Stomach smooth muscle (tissue), 2 donors: Measurements from ENCODE around the gene MTFMT.
A peak's percentile ranks its signal among the peaks of the same experiment; 100 is the strongest.

Experiments used
- H3K27ac ChIP-seq: one replicate; pipeline ENCODE4 v1.7.0; 2013; ENCODE audit warnings: mild to moderate bottlenecking, low read length, inconsistent platforms
- H3K27me3 ChIP-seq, 2 donors: one replicate each; pipeline ENCODE4 v1.7.0; 2013; ENCODE audit warnings: low read length in 2 of 2; ENCODE audit not compliant: insufficient read depth in 2 of 2, control insufficient read depth in 1 of 2
- H3K36me3 ChIP-seq, 2 donors: one replicate each; pipeline ENCODE4 v1.7.0; 2013; ENCODE audit warnings: low read length in 2 of 2; ENCODE audit not compliant: control insufficient read depth in 2 of 2, insufficient read depth in 2 of 2
- H3K4me1 ChIP-seq: one replicate; pipeline ENCODE4 v1.7.0; 2013; ENCODE audit warnings: low read length; ENCODE audit not compliant: control insufficient read depth, insufficient read depth
- H3K4me3 ChIP-seq, 2 donors: one replicate each; pipeline ENCODE4 v1.7.0; 2013; ENCODE audit warnings: low read length in 2 of 2
- H3K9ac ChIP-seq, 2 donors: one replicate each; pipeline ENCODE4 v1.7.0; 2013; ENCODE audit warnings: low read length in 2 of 2, mild to moderate bottlenecking in 1 of 2
- H3K9me3 ChIP-seq, 2 donors: one replicate each; pipeline ENCODE4 v1.7.0; 2013; ENCODE audit warnings: low read length in 2 of 2; ENCODE audit not compliant: control insufficient read depth in 2 of 2
- donor health status: healthy.
- donor health status: Pancreatic carcinoma.

MTFMT gene

DNA sequence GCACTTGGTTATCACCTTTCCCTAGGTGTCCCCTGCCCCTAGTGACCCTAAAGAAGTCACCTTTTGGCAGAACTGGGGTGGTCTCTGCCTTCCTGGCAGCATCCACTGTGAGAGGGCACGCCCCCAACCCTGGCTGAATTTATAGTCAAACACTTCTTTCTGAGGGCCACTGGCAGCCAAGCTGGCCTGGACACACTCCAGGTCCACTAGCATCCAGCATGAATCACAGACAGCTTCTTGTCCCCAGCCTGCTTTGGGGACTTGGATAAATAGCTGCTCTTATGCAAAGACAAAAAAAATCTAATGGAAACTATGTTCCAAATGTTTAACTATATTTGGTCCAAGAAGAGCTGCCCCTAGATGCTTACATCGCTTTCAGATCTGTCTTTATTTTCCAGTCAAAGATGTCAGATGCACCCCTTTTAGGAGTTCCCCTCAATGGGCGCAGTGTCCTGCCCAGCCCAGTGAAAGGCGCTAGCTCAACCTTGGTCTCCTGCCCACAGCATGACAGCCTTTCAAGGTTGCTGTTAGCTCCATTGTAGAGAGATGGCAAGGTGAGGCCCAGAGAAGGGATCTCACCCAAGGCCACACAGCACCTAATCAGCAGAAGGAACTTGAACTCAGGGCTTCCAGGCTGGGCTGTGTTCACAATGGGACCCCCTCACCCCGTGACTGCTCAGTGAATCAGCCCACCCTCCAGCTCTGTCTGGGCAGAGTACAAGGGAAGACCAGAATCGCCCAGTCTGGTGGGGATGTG is 31.4 kb upstream of the MTFMT start:
- Histone ChIP-seq H3K9me3 (no peaks in the 10 kb centered on the region), H3K27me3 (no peaks in the 10 kb centered on the region), H3K9ac (no peak overlapping the region), H3K4me1 (peaks cover 18% of the 10 kb centered on the region), H3K36me3 (peaks cover 0 to 8% of the 10 kb centered on the region in 2 donors), H3K27ac (peak overlapping the region; percentile 31), H3K4me3 (no peak overlapping the region)

DNA sequence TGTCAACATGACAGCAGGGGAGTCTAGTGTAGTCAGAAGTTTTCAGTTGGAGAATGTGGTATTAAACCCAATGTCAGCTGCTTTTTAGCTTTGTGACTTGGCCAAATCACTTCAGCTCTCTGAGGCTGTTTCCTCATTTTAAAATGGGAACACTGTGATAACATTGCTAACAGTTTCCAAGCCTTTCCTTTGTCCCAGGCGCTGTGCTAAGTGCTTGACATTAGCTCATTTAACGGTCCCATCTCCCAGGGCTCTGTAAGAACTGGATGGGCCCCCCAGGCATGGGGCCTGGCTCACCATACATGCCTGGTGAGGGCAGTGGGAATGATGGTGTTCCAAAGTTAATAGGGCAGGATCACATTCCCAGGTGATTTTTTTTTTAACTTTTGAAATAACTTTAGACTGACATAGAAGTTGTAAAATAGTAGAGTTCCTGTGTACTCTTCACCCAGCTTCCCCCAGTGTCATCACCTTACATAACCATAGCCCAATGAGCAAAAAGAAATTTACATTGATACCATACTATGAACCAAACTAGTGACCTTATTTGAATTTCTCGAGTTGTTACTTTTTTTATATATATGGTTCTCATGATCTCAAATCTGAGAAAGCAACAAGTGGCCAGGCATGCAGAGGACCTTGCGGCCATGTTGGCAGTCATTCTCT is 30.6 kb upstream of the MTFMT start:
- Histone ChIP-seq H3K36me3 (peaks cover 0 to 10% of the 10 kb centered on the region in 2 donors), H3K4me1 (peaks cover 17% of the 10 kb centered on the region), H3K9me3 (no peaks in the 10 kb centered on the region), H3K9ac (no peak overlapping the region), H3K4me3 (no peak overlapping the region), H3K27ac (peak overlapping the region; percentile 31), H3K27me3 (no peaks in the 10 kb centered on the region)

DNA sequence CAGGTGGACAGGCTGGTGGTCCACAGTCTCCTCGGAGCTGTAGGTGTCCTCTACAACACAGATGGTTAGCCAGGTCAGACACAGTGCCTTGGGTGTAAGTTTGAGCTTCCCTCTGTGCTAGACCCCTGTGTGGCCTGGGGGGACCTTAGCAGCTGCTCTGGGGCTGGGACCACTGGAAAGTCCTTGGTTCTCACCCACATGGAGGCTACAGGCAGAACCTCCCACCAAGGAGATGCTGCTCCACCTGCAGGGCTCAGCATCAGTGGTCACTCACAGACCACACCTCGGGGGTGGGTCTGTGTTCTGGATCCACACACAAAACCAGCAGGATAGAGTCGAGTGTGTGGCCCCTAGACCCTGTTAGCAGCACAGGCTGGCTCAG is 29.9 kb upstream of the MTFMT start:
- Histone ChIP-seq H3K36me3 (peaks cover 0 to 10% of the 10 kb centered on the region in 2 donors), H3K27me3 (no peaks in the 10 kb centered on the region), H3K9me3 (no peaks in the 10 kb centered on the region), H3K27ac (peak overlapping the region; percentile 24), H3K9ac (no peak overlapping the region), H3K4me3 (no peak overlapping the region), H3K4me1 (peaks cover 24% of the 10 kb centered on the region)

DNA sequence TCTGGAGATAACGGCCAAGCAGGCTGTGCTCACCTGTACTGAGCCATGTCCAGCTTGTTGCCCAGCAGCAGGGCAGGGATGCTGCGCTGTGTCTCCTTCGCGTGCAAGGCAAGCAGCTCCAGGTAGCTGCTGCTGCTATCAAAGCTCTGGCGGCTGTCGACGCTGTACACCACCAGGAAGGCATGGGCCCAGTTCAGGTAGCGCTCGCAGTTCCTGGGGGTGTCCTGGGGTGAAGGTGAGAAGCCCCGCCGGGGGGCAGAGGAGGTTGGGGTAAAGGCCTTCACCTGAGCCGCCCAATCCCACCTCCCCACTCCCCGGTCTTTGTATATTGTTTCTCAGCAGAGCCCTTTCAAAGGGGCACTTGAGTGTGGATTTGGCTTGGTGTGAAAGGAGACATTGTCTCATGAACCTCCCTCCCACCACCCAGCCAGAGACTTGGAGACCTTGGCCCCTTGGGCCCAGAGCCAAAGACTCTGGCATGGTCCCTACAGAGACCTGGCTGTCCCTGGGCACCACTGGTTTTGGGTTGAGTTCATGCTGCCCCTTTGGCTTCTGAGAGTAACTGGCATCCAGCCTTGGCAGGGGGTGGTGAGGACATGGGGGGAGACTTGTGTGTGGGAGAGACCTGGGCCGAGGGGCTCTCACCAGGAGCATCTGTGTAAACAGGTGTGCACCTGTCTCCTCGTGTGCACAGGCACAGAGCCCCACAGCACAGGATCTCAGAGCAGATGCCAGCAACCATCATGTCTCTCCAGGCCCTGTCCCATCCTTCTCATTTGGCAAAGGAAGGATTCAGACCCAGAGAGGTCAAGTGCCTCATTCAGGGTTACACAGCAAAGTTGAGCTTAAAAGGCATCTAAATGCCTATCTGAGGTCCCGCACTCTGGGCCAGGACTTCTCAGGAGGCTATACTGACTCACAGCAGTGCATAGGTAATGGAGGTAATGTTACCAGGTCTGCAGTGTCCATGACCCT is 29.2 kb upstream of the MTFMT start:
- peaks cover 0 to 10% of the 10 kb centered on the region in 2 donors for H3K36me3 ChIP-seq
- H3K4me3 ChIP-seq = no peak overlapping the region
- no peak overlapping the region for H3K9ac ChIP-seq
- H3K4me1 ChIP-seq = peaks cover 26% of the 10 kb centered on the region
- no peaks in the 10 kb centered on the region for H3K9me3 ChIP-seq
- H3K27me3 ChIP-seq = no peaks in the 10 kb centered on the region
- H3K27ac ChIP-seq = peak overlapping the region; percentile 24

DNA sequence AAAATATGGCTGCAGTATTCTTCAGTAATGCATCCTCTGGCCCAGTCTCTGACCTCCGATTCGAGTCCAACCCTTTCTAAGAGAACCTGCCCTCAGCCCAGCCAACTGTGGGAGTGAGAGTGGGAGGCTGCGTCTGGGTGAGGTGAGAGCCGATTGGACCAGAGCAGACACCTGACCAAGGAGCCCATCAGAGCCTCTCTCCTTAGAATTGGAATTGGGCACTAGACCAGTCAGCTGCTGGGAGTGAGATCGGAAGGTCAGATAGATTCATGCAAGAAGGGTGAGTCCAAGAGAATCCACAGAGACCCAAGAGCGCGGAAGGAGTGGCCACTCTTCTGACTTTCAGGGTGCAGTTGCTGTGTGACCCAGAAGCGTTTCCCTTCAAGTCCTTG is 28.1 kb upstream of the MTFMT start:
- Histone ChIP-seq H3K27me3 (no peaks in the 10 kb centered on the region), H3K27ac (peak overlapping the region; percentile 31), H3K4me3 (no peak overlapping the region), H3K9ac (no peak overlapping the region), H3K4me1 (peaks cover 23% of the 10 kb centered on the region), H3K9me3 (no peaks in the 10 kb centered on the region), H3K36me3 (peaks cover 0 to 12% of the 10 kb centered on the region in 2 donors)

- no peak overlapping the region for H3K4me3 ChIP-seq
- H3K27me3 ChIP-seq = no peaks in the 10 kb centered on the region
- peak overlapping the region; percentile 31 for H3K27ac ChIP-seq
- peaks cover 21% of the 10 kb centered on the region for H3K4me1 ChIP-seq
- peaks cover 0 to 12% of the 10 kb centered on the region in 2 donors for H3K36me3 ChIP-seq
- no peaks in the 10 kb centered on the region for H3K9me3 ChIP-seq
- H3K9ac ChIP-seq = no peak overlapping the region
These were observed 27.6 kb upstream of the MTFMT start for GRCh38 chr15:65056868-65057548.

GRCh38 chr15:65056106-65056505 is 26.7 kb upstream of the MTFMT start:
- no peaks in the 10 kb centered on the region for H3K9me3 ChIP-seq
- no peaks in the 10 kb centered on the region for H3K27me3 ChIP-seq
- peak overlapping the region in 1 of 2 donors; percentile 9 for H3K9ac ChIP-seq
- H3K4me1 ChIP-seq = peaks cover 20% of the 10 kb centered on the region
- no peak overlapping the region for H3K4me3 ChIP-seq
- H3K36me3 ChIP-seq = peaks cover 0 to 12% of the 10 kb centered on the region in 2 donors
- peak overlapping the region; percentile 55 for H3K27ac ChIP-seq

GRCh38 chr15:65055201-65055870 is 25.9 kb upstream of the MTFMT start:
- H3K36me3 ChIP-seq = peaks cover 0 to 12% of the 10 kb centered on the region in 2 donors
- H3K27ac ChIP-seq = peak overlapping the region; percentile 55
- peak overlapping the region; percentile 5 to 9 for H3K9ac ChIP-seq
- H3K4me3 ChIP-seq = no peak overlapping the region
- H3K27me3 ChIP-seq = no peaks in the 10 kb centered on the region
- peaks cover 16% of the 10 kb centered on the region for H3K4me1 ChIP-seq
- no peaks in the 10 kb centered on the region for H3K9me3 ChIP-seq

DNA sequence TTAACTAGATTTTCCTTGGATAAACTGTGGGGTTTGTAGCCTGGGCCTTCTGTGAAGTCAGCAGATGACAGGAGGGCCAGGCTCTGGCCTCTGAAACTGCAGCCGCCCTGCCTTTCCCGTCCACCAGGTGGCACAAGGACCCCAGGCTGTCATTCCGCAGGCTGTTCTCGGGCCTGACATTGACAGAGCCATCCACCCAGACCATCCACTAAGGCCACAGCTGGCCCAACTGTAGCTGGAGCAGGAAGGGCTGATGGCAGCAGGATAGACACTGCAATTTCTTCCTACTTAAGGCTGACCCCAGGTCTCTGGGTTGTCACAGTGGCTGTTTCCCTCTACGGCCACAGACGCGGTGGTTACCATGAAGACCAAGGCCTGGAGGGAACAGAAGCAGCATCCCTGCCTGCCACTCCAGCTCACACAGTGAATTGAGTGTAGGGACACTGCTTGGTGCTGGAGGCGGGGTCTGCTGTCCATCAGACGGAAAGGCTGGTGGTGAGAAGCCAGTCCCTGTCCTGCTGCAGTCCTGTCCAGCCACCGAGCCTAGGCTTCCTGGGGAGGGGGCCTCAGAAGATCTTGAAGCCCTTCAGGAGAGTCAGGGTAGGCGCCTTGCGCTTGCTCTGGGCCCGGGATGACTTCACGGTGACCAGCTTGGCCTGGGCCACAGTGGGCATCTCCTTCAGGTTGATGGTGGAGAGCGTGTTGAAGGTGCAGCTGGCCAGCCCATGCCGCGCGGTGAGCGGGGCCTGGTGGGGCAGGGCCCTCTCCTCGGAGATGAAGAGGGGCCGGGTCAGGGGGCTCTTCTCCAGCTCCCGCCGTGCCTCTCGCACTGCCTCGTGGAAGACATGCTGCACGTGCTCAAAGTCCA is 25.1 kb upstream of the MTFMT start:
- peaks cover 17% of the 10 kb centered on the region for H3K4me1 ChIP-seq
- H3K4me3 ChIP-seq = no peak overlapping the region
- peak overlapping the region; percentile 55 for H3K27ac ChIP-seq
- peaks cover 0 to 12% of the 10 kb centered on the region in 2 donors for H3K36me3 ChIP-seq
- H3K9ac ChIP-seq = peak overlapping the region in 1 of 2 donors; percentile 36
- H3K9me3 ChIP-seq = no peaks in the 10 kb centered on the region
- H3K27me3 ChIP-seq = no peaks in the 10 kb centered on the region
